ENCODE measurements around the gene ZNF619.

The ZNF619 gene

DNA sequence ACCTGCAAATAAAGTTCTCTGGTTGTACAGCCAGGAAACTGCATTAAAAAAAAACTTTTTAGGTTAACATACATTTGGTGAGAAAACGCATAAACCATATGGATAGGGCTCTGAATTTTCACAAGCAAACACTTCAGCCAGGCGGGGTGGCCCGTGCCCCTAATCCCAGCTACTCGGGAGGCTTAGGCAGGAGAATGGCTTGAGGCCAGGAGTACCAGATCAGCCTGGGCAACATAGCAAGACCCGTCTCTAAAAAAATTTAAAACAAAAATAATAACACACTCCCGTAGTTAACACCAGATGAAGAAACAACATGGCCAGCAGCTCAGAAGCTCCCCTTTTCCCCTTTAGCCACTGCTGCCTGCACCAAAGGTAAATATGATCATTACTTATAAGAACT lies 23.0 kb upstream of the ZNF619 start:
- H3K36me3 ChIP-seq (ENCODE audit: control insufficient read depth, low read length) = peaks cover 17% of the 10 kb centered on the region
- H3K27me3 ChIP-seq (ENCODE audit: control insufficient read depth, low read length) = no peaks in the 10 kb centered on the region
- peak overlapping the region; percentile 99 for H3K4me2 ChIP-seq (ENCODE audit: low read length)
- H3K9me2 ChIP-seq (replicated peaks; ENCODE audit: control insufficient read depth, low read length) = no peaks in the 10 kb centered on the region
- H3K79me2 ChIP-seq (ENCODE audit: control insufficient read depth, low read length) = peaks cover 30% of the 10 kb centered on the region
- H4K20me1 ChIP-seq (ENCODE audit: control insufficient read depth, insufficient read depth, low read depth, low read length) = peaks cover 13% of the 10 kb centered on the region; the same call in 1 of the 2 replicates
- H3K4me3 ChIP-seq (ENCODE audit: low read length) = peak overlapping the region; percentile 88
- H3F3A ChIP-seq (ENCODE audit: control insufficient read depth, insufficient read depth) = peaks cover 11% of the 10 kb centered on the region
- no peaks in the 10 kb centered on the region for H3K9me3 ChIP-seq (ENCODE audit: control insufficient read depth, insufficient read depth, low read length)
- H3K4me1 ChIP-seq (ENCODE audit: control insufficient read depth, low read length) = peaks cover 38% of the 10 kb centered on the region
- H3K27ac ChIP-seq (ENCODE audit: low read depth, low read length) = no peak overlapping the region
- TF ChIP-seq EZH2phosphoT487 (IDR thresholded peaks at IDR 0.05; ENCODE audit: borderline replicate concordance, low read length) = no peak
- TF ChIP-seq, protein P1, sequence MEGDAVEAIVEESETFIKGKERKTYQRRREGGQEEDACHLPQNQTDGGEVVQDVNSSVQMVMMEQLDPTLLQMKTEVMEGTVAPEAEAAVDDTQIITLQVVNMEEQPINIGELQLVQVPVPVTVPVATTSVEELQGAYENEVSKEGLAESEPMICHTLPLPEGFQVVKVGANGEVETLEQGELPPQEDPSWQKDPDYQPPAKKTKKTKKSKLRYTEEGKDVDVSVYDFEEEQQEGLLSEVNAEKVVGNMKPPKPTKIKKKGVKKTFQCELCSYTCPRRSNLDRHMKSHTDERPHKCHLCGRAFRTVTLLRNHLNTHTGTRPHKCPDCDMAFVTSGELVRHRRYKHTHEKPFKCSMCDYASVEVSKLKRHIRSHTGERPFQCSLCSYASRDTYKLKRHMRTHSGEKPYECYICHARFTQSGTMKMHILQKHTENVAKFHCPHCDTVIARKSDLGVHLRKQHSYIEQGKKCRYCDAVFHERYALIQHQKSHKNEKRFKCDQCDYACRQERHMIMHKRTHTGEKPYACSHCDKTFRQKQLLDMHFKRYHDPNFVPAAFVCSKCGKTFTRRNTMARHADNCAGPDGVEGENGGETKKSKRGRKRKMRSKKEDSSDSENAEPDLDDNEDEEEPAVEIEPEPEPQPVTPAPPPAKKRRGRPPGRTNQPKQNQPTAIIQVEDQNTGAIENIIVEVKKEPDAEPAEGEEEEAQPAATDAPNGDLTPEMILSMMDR (IDR thresholded peaks at IDR 0.05; ENCODE audit: low read depth, low read length, poor library complexity, severe bottlenecking) = no peak

DNA sequence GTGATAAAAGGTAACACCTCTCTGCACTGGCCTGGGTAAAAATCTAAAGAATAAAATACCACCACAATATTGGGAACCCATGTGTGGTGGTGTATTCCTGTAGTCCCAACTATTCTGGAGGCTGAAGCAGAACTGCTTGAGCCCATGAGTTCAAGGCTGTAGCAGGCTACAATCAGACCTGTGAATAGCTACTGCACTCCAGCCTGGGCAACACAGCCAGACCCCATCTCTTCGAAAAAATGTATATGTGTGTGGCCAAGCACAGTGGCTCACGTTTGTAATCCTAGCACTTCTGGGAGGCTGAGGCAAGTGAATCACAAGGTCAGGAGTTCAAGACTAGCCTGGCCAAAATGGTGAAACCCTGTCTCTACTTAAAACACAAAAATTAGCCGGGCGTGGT lies 21.6 kb upstream of the ZNF619 start:
- peaks cover 42% of the 10 kb centered on the region for H3K4me1 ChIP-seq (ENCODE audit: control insufficient read depth, low read length)

DNA sequence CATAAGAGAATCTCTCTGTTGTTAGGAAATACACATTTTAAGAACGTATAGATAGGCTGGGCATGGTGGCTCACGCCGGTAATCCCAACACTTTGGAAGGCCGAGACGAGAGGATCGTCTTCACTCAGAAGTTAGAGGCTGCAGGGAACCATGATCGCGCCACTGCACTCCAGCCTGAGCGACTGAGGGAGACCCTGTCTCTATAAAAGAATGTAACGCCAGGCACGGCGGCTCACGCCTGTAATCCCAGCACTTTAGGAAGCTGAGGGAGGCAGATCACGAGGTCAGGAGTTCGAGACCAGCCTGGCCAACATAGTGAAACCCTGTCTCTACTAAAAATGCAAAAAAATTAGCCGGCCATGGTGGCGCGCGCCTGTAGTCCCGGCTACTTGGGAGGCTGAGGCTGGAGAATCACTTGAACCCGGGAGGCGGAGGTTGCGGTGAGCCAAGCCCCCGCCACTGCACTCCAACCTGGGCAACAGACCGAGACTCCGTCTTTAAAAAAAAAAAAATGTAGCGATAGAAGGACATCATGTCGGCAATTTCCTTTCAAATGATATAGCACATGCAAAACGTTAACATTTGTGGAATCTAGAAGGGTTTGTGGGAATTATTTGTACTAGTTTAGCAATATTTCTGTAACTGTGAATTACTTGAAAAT lies 20.5 kb upstream of the ZNF619 start:
- Histone ChIP-seq H3K4me2 (ENCODE audit: low read length) (peak overlapping the region; percentile 89), H3K27ac (ENCODE audit: low read depth, low read length) (peak overlapping the region; percentile 49), H3K4me3 (ENCODE audit: low read length) (peak overlapping the region; percentile 93), H3K4me1 (ENCODE audit: control insufficient read depth, low read length) (peaks cover 42% of the 10 kb centered on the region), H3K9me3 (ENCODE audit: control insufficient read depth, insufficient read depth, low read length) (no peaks in the 10 kb centered on the region), H3K79me2 (ENCODE audit: control insufficient read depth, low read length) (peaks cover 55% of the 10 kb centered on the region), H3K36me3 (ENCODE audit: control insufficient read depth, low read length) (peaks cover 42% of the 10 kb centered on the region), H4K20me1 (ENCODE audit: control insufficient read depth, insufficient read depth, low read depth, low read length) (peaks cover 27% of the 10 kb centered on the region), H3K27me3 (ENCODE audit: control insufficient read depth, low read length) (no peaks in the 10 kb centered on the region), H3K9me2 (replicated peaks; ENCODE audit: control insufficient read depth, low read length) (no peaks in the 10 kb centered on the region), H3F3A (ENCODE audit: control insufficient read depth, insufficient read depth) (peaks cover 27% of the 10 kb centered on the region)
- TF ChIP-seq, protein P1 (IDR thresholded peaks at IDR 0.05; ENCODE audit: low read depth, low read length, poor library complexity, severe bottlenecking) = no peak
- no peak for TF ChIP-seq EZH2phosphoT487 (IDR thresholded peaks at IDR 0.05; ENCODE audit: borderline replicate concordance, low read length)

More for the DNA sequence above, 21.6 kb upstream of the ZNF619 start:
- Histone ChIP-seq H3K27me3 (ENCODE audit: control insufficient read depth, low read length) (no peaks in the 10 kb centered on the region), H3F3A (ENCODE audit: control insufficient read depth, insufficient read depth) (peaks cover 20% of the 10 kb centered on the region), H3K79me2 (ENCODE audit: control insufficient read depth, low read length) (peaks cover 44% of the 10 kb centered on the region), H4K20me1 (ENCODE audit: control insufficient read depth, insufficient read depth, low read depth, low read length) (peaks cover 22% of the 10 kb centered on the region; the same call in 1 of the 2 replicates), H3K27ac (ENCODE audit: low read depth, low read length) (no peak overlapping the region), H3K4me2 (ENCODE audit: low read length) (no peak overlapping the region), H3K9me2 (replicated peaks; ENCODE audit: control insufficient read depth, low read length) (no peaks in the 10 kb centered on the region), H3K9me3 (ENCODE audit: control insufficient read depth, insufficient read depth, low read length) (no peaks in the 10 kb centered on the region), H3K4me3 (ENCODE audit: low read length) (no peak overlapping the region), H3K36me3 (ENCODE audit: control insufficient read depth, low read length) (peaks cover 31% of the 10 kb centered on the region)
- TF ChIP-seq EZH2phosphoT487 (IDR thresholded peaks at IDR 0.05; ENCODE audit: borderline replicate concordance, low read length) = no peak
- TF ChIP-seq, protein P1 (IDR thresholded peaks at IDR 0.05; ENCODE audit: low read depth, low read length, poor library complexity, severe bottlenecking) = no peak

Data from DOHH2 (cell line).